Measurements from ENCODE around the gene DCP1A.

DCP1A gene

GRCh38 chr3:53243165-53243564, 104.2 kb downstream of the DCP1A start:
- TF ChIP-seq CTCF (IDR thresholded peaks at IDR 0.05; ENCODE audit: low read depth, low read length): no peak
- no peak overlapping the region for H3K4me3 ChIP-seq (ENCODE audit: low read depth, low read length)
- in situ Hi-C loops (cut with HindIII; ENCODE audit: low sequenced_read_pairs): no loop called here
- peak; percentile 62 for DNase-seq (ENCODE audit: low read depth, low spot score)

GRCh38 chr3:53242642-53243041, 104.7 kb downstream of the DCP1A start:
- H3K4me3 ChIP-seq (ENCODE audit: low read depth, low read length): no peak overlapping the region
- TF ChIP-seq CTCF (IDR thresholded peaks at IDR 0.05; ENCODE audit: low read depth, low read length): no peak
- in situ Hi-C loops (cut with HindIII; ENCODE audit: low sequenced_read_pairs): no loop called here
- DNase-seq (ENCODE audit: low read depth, low spot score): no peak

GRCh38 chr3:53242155-53242554, 105.2 kb downstream of the DCP1A start:
- TF ChIP-seq CTCF (IDR thresholded peaks at IDR 0.05; ENCODE audit: low read depth, low read length): no peak
- in situ Hi-C loops (cut with HindIII; ENCODE audit: low sequenced_read_pairs): no loop called here
- no peak for DNase-seq (ENCODE audit: low read depth, low spot score)
- no peak overlapping the region for H3K4me3 ChIP-seq (ENCODE audit: low read depth, low read length)

GRCh38 chr3:53240989-53241972, 106.1 kb downstream of the DCP1A start:
- no peak overlapping the region for H3K4me3 ChIP-seq (ENCODE audit: low read depth, low read length)
- in situ Hi-C loops (cut with HindIII; ENCODE audit: low sequenced_read_pairs): no loop called here
- no peak for TF ChIP-seq CTCF (IDR thresholded peaks at IDR 0.05; ENCODE audit: low read depth, low read length)
- no peak for DNase-seq (ENCODE audit: low read depth, low spot score)

DNA sequence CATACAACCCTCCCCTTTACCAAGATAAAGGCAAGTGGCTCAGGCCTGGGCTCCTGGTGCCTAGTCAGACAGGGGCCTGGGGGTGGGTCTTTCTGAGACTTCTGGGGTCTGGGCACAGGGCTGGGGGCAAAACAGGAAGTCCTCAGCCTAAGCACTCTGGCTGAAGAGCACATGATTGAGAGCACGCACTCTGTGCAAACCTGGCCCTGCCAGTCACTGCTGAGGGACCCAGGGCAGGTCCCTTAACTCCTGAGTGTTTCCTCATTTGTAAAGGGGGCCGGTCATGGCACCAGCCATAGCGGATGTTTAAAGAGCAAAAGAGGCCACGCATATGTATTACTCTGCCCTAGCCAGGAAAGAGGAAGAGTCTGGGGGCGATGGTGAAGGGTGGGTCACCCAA, 107.5 kb downstream of the DCP1A start:
- no peak overlapping the region for H3K4me3 ChIP-seq (ENCODE audit: low read depth, low read length)
- TF ChIP-seq CTCF (IDR thresholded peaks at IDR 0.05; ENCODE audit: low read depth, low read length): no peak
- no peak for DNase-seq (ENCODE audit: low read depth, low spot score)
- in situ Hi-C loops (cut with HindIII; ENCODE audit: low sequenced_read_pairs): loop anchor here (10.0 kb wide), 1 partner anchor 105 kb away; the partner anchor contains the start of gene DCP1A

- no peak for TF ChIP-seq CTCF (IDR thresholded peaks at IDR 0.05; ENCODE audit: low read depth, low read length)
- in situ Hi-C loops (cut with HindIII; ENCODE audit: low sequenced_read_pairs): loop anchor here (10.0 kb wide), 1 partner anchor 106 kb away; the partner anchor contains the start of gene DCP1A
- no peak for DNase-seq (ENCODE audit: low read depth, low spot score)
- no peak overlapping the region for H3K4me3 ChIP-seq (ENCODE audit: low read depth, low read length)
Observed at GRCh38 chr3:53238886-53239285, 108.5 kb downstream of the DCP1A start.

Data from astrocyte of the spinal cord (primary cell).